ENCODE measurements around the gene ZNF622.

GRCh38 chr5:16492398-16493140 lies 27.0 kb upstream of the ZNF622 start:
- TF ChIP-seq POLR2AphosphoS5 (IDR thresholded peaks at IDR 0.05; ENCODE audit: low read depth, low read length) (no peak), ZNF263 (CRISPR knock-in tag; IDR thresholded peaks at IDR 0.05) (no peak), RAD21 (CRISPR knock-in tag; IDR thresholded peaks at IDR 0.05) (no peak), PRPF4 (IDR thresholded peaks at IDR 0.05; ENCODE audit: low read depth, low read length, poor library complexity, severe bottlenecking) (no peak), ZNF382 (CRISPR knock-in tag; IDR thresholded peaks at IDR 0.05; ENCODE audit: borderline replicate concordance) (no peak), GABPA (IDR thresholded peaks at IDR 0.05; ENCODE audit: low read depth, low read length) (no peak), GABPA (CRISPR knock-in tag; IDR thresholded peaks at IDR 0.05; ENCODE audit: low read depth) (no peak), PCBP2 (optimal IDR thresholded peaks at IDR 0.05; ENCODE audit: low read depth, low read length, poor library complexity, severe bottlenecking) (no peak), POLR2A (IDR thresholded peaks at IDR 0.05; ENCODE audit: insufficient read depth in 1 of 2, low read depth in 2 of 2, low read length in 2 of 2) (no peak), ZNF609 (CRISPR knock-in tag; IDR thresholded peaks at IDR 0.05; ENCODE audit: borderline replicate concordance) (no peak), YY1 (IDR thresholded peaks at IDR 0.05; ENCODE audit: insufficient read depth, insufficient replicate concordance, low read depth, low read length) (no peak), EP300 (IDR thresholded peaks at IDR 0.05; ENCODE audit: low read depth in 2 of 2, low read length in 2 of 2) (no peak), EP300 (CRISPR knock-in tag; IDR thresholded peaks at IDR 0.05; ENCODE audit: borderline replicate concordance) (no peak)
- TF ChIP-seq, protein P1, sequence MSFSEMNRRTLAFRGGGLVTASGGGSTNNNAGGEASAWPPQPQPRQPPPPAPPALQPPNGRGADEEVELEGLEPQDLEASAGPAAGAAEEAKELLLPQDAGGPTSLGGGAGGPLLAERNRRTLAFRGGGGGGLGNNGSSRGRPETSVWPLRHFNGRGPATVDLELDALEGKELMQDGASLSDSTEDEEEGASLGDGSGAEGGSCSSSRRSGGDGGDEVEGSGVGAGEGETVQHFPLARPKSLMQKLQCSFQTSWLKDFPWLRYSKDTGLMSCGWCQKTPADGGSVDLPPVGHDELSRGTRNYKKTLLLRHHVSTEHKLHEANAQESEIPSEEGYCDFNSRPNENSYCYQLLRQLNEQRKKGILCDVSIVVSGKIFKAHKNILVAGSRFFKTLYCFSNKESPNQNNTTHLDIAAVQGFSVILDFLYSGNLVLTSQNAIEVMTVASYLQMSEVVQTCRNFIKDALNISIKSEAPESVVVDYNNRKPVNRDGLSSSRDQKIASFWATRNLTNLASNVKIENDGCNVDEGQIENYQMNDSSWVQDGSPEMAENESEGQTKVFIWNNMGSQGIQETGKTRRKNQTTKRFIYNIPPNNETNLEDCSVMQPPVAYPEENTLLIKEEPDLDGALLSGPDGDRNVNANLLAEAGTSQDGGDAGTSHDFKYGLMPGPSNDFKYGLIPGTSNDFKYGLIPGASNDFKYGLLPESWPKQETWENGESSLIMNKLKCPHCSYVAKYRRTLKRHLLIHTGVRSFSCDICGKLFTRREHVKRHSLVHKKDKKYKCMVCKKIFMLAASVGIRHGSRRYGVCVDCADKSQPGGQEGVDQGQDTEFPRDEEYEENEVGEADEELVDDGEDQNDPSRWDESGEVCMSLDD (CRISPR knock-in tag; IDR thresholded peaks at IDR 0.05; ENCODE audit: borderline replicate concordance): no peak

Data from HepG2 (cell line).